ENCODE measurements around the gene VLDLR. TPM values are rescaled to one million over a fixed set of nuclear protein-coding genes. Genes with fewer than 3 reads are reported as not detected.

Gene VLDLR
- total RNA-seq, 2 donors from 2014 or later, result 29.5 to 38.7 TPM

DNA sequence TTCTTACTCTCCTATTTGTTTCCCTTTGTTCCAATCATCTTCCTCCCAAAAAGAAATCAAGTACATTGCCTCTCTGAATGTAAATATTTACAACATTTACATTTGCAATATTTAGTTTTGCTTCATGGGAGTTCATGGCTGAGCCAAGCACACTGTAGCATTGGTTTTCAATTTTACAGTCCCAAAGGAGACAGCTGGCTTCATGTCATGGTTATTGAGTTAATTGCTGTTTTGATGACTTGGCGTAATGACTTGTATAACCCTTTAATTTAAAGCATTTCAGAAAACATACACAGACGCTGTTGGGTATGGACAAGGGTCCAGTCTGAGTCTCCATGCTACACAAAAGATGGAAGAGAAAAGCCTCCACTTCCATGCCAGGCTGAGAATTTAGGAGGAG is 25.6 kb upstream of the VLDLR start:
- TF ChIP-seq, protein P1, sequence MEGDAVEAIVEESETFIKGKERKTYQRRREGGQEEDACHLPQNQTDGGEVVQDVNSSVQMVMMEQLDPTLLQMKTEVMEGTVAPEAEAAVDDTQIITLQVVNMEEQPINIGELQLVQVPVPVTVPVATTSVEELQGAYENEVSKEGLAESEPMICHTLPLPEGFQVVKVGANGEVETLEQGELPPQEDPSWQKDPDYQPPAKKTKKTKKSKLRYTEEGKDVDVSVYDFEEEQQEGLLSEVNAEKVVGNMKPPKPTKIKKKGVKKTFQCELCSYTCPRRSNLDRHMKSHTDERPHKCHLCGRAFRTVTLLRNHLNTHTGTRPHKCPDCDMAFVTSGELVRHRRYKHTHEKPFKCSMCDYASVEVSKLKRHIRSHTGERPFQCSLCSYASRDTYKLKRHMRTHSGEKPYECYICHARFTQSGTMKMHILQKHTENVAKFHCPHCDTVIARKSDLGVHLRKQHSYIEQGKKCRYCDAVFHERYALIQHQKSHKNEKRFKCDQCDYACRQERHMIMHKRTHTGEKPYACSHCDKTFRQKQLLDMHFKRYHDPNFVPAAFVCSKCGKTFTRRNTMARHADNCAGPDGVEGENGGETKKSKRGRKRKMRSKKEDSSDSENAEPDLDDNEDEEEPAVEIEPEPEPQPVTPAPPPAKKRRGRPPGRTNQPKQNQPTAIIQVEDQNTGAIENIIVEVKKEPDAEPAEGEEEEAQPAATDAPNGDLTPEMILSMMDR (conservative IDR thresholded peaks at IDR 0.05), result no peak
- H3K36me3 Mint-ChIP-seq (ENCODE audit: low read depth), result peaks cover 18% of the 10 kb centered on the region
- peaks cover 5% of the 10 kb centered on the region for H3K36me3 ChIP-seq (ENCODE audit: control insufficient read depth, insufficient read depth, low read length)
- H3K4me1 Mint-ChIP-seq, result peaks cover 2% of the 10 kb centered on the region
- H3K27me3 ChIP-seq (ENCODE audit: control insufficient read depth, insufficient read depth, low read length, poor library complexity, severe bottlenecking), result no peaks in the 10 kb centered on the region
- no peak overlapping the region for H3K9ac ChIP-seq (ENCODE audit: extremely low read depth, low read length, poor library complexity, severe bottlenecking)
- H3K9me3 ChIP-seq (ENCODE audit: control insufficient read depth, low read length), result peaks cover 34% of the 10 kb centered on the region
- no peaks in the 10 kb centered on the region for H3K4me1 ChIP-seq (ENCODE audit: control insufficient read depth, insufficient read depth, low read length)
- no peak overlapping the region for H3K27ac Mint-ChIP-seq
- WGBS, 2 experiments (ENCODE audit: insufficient coverage in 1 of 2, insufficient read length in 1 of 2), result 86 to 100% methylated on average over 1 to 2 of the region's 2 CpGs
- no peak overlapping the region for H3K27ac ChIP-seq (ENCODE audit: low read depth, low read length)
- peaks cover 30% of the 10 kb centered on the region for H3K9me3 Mint-ChIP-seq
- no peak overlapping the region for H3K4me3 Mint-ChIP-seq
- H3K27me3 Mint-ChIP-seq (ENCODE audit: insufficient read depth), result peaks cover 4% of the 10 kb centered on the region
- no peak for DNase-seq
- H3K4me3 ChIP-seq (ENCODE audit: low read length), result no peak overlapping the region

DNA sequence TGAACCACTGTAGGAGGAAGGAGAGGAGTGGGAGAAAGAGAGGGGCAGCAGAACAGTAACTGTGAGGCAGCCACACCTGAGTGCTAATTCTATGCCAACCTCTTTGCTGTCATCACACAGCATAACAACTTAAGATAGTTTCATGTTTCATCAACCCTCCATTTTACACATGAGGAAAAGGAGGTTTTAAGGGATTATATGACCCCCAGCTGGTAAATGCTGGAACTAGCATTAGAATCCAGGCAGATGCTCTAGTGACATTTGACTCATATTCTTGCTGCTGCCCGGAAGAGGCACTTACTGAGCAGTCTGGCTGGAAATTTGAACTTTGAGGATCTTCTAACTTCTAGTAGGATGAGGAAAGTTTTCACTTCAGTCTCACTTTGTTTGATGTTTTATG is 24.1 kb upstream of the VLDLR start:
- 100% methylated on average over 1 of the region's 1 CpG for WGBS, 2 experiments (ENCODE audit: insufficient coverage in 1 of 2, insufficient read length in 1 of 2)
- H3K4me1 Mint-ChIP-seq, result peaks cover 2% of the 10 kb centered on the region
- DNase-seq, result no peak
- TF ChIP-seq, protein P1 (conservative IDR thresholded peaks at IDR 0.05), result no peak
- Histone ChIP-seq H3K27ac (ENCODE audit: low read depth, low read length) (no peak overlapping the region), H3K4me1 (ENCODE audit: control insufficient read depth, insufficient read depth, low read length) (no peaks in the 10 kb centered on the region), H3K36me3 (ENCODE audit: control insufficient read depth, insufficient read depth, low read length) (peaks cover 5% of the 10 kb centered on the region), H3K27me3 (ENCODE audit: control insufficient read depth, insufficient read depth, low read length, poor library complexity, severe bottlenecking) (no peaks in the 10 kb centered on the region), H3K9me3 (ENCODE audit: control insufficient read depth, low read length) (peaks cover 19% of the 10 kb centered on the region), H3K4me3 (ENCODE audit: low read length) (no peak overlapping the region), H3K9ac (ENCODE audit: extremely low read depth, low read length, poor library complexity, severe bottlenecking) (no peak overlapping the region)
- no peak overlapping the region for H3K4me3 Mint-ChIP-seq
- peaks cover 4% of the 10 kb centered on the region for H3K27me3 Mint-ChIP-seq (ENCODE audit: insufficient read depth)
- H3K9me3 Mint-ChIP-seq, result peaks cover 15% of the 10 kb centered on the region
- peaks cover 7% of the 10 kb centered on the region for H3K36me3 Mint-ChIP-seq (ENCODE audit: low read depth)
- no peak overlapping the region for H3K27ac Mint-ChIP-seq

DNA sequence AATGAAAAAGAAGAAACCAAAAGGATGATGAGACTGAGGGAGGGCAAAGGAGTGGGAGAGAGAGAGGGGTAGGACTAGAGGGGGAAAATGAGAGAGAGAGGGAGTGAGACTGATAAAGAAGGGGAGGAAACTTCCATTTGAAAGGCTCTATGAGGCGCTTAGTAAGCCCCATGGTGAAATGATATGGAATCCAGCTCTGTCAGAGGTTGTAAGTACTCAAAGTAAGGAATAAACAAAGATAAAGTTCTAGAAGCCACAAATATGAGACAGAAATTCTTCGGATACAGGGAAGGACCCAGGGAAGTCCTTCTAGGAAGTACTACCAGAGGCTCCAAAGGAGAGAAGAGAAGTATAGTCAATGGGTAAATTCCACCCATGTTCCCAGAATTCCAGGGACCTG is 21.7 kb upstream of the VLDLR start:
- Histone ChIP-seq H3K36me3 (ENCODE audit: control insufficient read depth, insufficient read depth, low read length) (no peaks in the 10 kb centered on the region), H3K4me3 (ENCODE audit: low read length) (no peak overlapping the region), H3K4me1 (ENCODE audit: control insufficient read depth, insufficient read depth, low read length) (no peaks in the 10 kb centered on the region), H3K9ac (ENCODE audit: extremely low read depth, low read length, poor library complexity, severe bottlenecking) (no peak overlapping the region), H3K9me3 (ENCODE audit: control insufficient read depth, low read length) (no peaks in the 10 kb centered on the region), H3K27me3 (ENCODE audit: control insufficient read depth, insufficient read depth, low read length, poor library complexity, severe bottlenecking) (no peaks in the 10 kb centered on the region), H3K27ac (ENCODE audit: low read depth, low read length) (no peak overlapping the region)
- Mint-ChIP-seq H3K27me3 (ENCODE audit: insufficient read depth) (peaks cover 4% of the 10 kb centered on the region), H3K27ac (no peak overlapping the region), H3K4me1 (peaks cover 2% of the 10 kb centered on the region), H3K9me3 (no peaks in the 10 kb centered on the region), H3K36me3 (ENCODE audit: low read depth) (no peaks in the 10 kb centered on the region), H3K4me3 (no peak overlapping the region)
- 98 to 100% methylated on average over 1 to 2 of the region's 2 CpGs for WGBS, 2 experiments (ENCODE audit: insufficient coverage in 1 of 2, insufficient read length in 1 of 2)
- no peak for DNase-seq
- TF ChIP-seq, protein P1 (conservative IDR thresholded peaks at IDR 0.05), result no peak
